Measurements from ENCODE around the gene FBXL2. TPM values are rescaled to one million over a fixed set of nuclear protein-coding genes. Genes with fewer than 3 reads are reported as not detected.

Gene FBXL2
- total and polyA plus RNA-seq, 7 donors: 0.19 to 1.3 (median 0.43) TPM

GRCh38 chr3:33360136-33360825 lies 83.0 kb downstream of the FBXL2 start:
- H3K27ac ChIP-seq: no peak overlapping the region
- DNase-seq (no peak), ATAC-seq (no peak)
- H3K4me3 ChIP-seq: no peak overlapping the region
- WGBS, 3 donors: 82 to 91% (median 85%) methylated on average over 1 of the region's 1 CpG
- no peak for TF ChIP-seq CTCF (IDR thresholded peaks at IDR 0.05)
- H3K4me1 ChIP-seq: no peaks in the 10 kb centered on the region
- H3K27me3 ChIP-seq (ENCODE audit: insufficient read depth in 3 of 3, low read length in 2 of 3): no peaks in the 10 kb centered on the region
- intact Hi-C loops (cut with DNase I): no loop called here
- no peaks in the 10 kb centered on the region for H3K36me3 ChIP-seq (ENCODE audit: insufficient read depth in 1 of 2, low read depth in 1 of 2)
- no peaks in the 10 kb centered on the region for H3K9me3 ChIP-seq

GRCh38 chr3:33363113-33363800 lies 86.0 kb downstream of the FBXL2 start:
- intact Hi-C loops (cut with DNase I): no loop called here

GRCh38 chr3:33364060-33364459 lies 86.8 kb downstream of the FBXL2 start:
- DNase-seq: no peak
- Histone ChIP-seq H3K9me3 (no peaks in the 10 kb centered on the region), H3K27ac (no peak overlapping the region), H3K36me3 (ENCODE audit: insufficient read depth in 1 of 2, low read depth in 1 of 2) (no peaks in the 10 kb centered on the region), H3K27me3 (ENCODE audit: insufficient read depth in 3 of 3, low read length in 2 of 3) (no peaks in the 10 kb centered on the region), H3K4me3 (no peak overlapping the region), H3K4me1 (no peaks in the 10 kb centered on the region)
- intact Hi-C loops (cut with DNase I): no loop called here
- TF ChIP-seq CTCF (IDR thresholded peaks at IDR 0.05): no peak
- no peak for ATAC-seq

More at GRCh38 chr3:33363113-33363800, 86.0 kb downstream of the FBXL2 start:
- DNase-seq (no peak), ATAC-seq (no peak)
- Histone ChIP-seq H3K27ac (no peak overlapping the region), H3K36me3 (ENCODE audit: insufficient read depth in 1 of 2, low read depth in 1 of 2) (no peaks in the 10 kb centered on the region), H3K9me3 (no peaks in the 10 kb centered on the region), H3K4me3 (no peak overlapping the region), H3K4me1 (no peaks in the 10 kb centered on the region), H3K27me3 (ENCODE audit: insufficient read depth in 3 of 3, low read length in 2 of 3) (no peaks in the 10 kb centered on the region)
- TF ChIP-seq CTCF (IDR thresholded peaks at IDR 0.05): no peak
- WGBS, 3 donors: 87 to 90% (median 89%) methylated on average over 3 of the region's 3 CpGs

- H3K36me3 ChIP-seq (ENCODE audit: insufficient read depth in 1 of 2, low read depth in 1 of 2): no peaks in the 10 kb centered on the region
- H3K9me3 ChIP-seq: no peaks in the 10 kb centered on the region
- no peaks in the 10 kb centered on the region for H3K4me1 ChIP-seq
- intact Hi-C loops (cut with DNase I): no loop called here
- DNase-seq: no peak
- no peak for ATAC-seq
- H3K4me3 ChIP-seq: no peak overlapping the region
- 81 to 93% (median 86%) methylated on average over 10 of the region's 10 CpGs for WGBS, 3 donors
- no peak overlapping the region for H3K27ac ChIP-seq
- no peak for TF ChIP-seq CTCF (IDR thresholded peaks at IDR 0.05)
- no peaks in the 10 kb centered on the region for H3K27me3 ChIP-seq (ENCODE audit: insufficient read depth in 3 of 3, low read length in 2 of 3)
These were observed 87.4 kb downstream of the FBXL2 start for GRCh38 chr3:33364531-33365128.
